H1 (cell line): Measurements from ENCODE around the gene ZFYVE27. TPM values are rescaled to one million over a fixed set of nuclear protein-coding genes. Genes with fewer than 3 reads are reported as not detected.

Experiments
- CTCF ChIA-PET: fragments of 300-600 bp; sonication (Branson Sonifier 250); formaldehyde crosslinking; loops from one replicate; lab custom pipeline; 2021; ENCODE audit not compliant: partially characterized antibody; lab: Charles Lee
- POLR2A ChIA-PET: fragments of 300-600 bp; sonication (Branson Sonifier 250); formaldehyde crosslinking; loops from one replicate; lab custom pipeline; 2021; ENCODE audit warnings: inconsistent platforms; ENCODE audit not compliant: partially characterized antibody; lab: Charles Lee
- DNase-seq, 2 experiments: peaks; one replicate each; pipeline versions ENCODE4 v3.0.0 to v3.0.0-alpha.2; 2010 to 2022; ENCODE audit warnings: low spot score in 2 of 2, low read depth in 1 of 2, mixed read lengths in 1 of 2
- FAIRE-seq: peaks from 2 replicates; lab custom pipeline; 2011; peaks lifted over from hg19 to GRCh38; lab: Jason Lieb, UNC
- H2AFZ ChIP-seq: 2 replicates; pipeline ENCODE4 v1.8.1; 2012; ENCODE audit warnings: low read length, inconsistent platforms
- H2AK5ac ChIP-seq: 2 replicates; pipeline ENCODE4 v1.6.1; 2013; ENCODE audit warnings: low read depth, low read length
- H2BK120ac ChIP-seq: replicated peaks from 2 replicates; pipeline ENCODE3; 2013; ENCODE audit warnings: low read depth, low read length, inconsistent platforms
- H2BK12ac ChIP-seq: 2 replicates; pipeline ENCODE4 v1.6.1; 2013; ENCODE audit warnings: low read depth, low read length
- H2BK15ac ChIP-seq: 2 replicates; pipeline ENCODE4 v1.6.1; 2013; ENCODE audit warnings: low read length
- H2BK20ac ChIP-seq: 2 replicates; pipeline ENCODE4 v1.6.1; 2013; ENCODE audit warnings: low read length
- H2BK5ac ChIP-seq: 2 replicates; pipeline ENCODE4 v1.6.1; 2013; ENCODE audit warnings: low read depth, low read length
- H3K14ac ChIP-seq: 2 replicates; pipeline ENCODE4 v1.6.1; 2013; ENCODE audit warnings: inconsistent platforms; ENCODE audit not compliant: insufficient read length
- H3K18ac ChIP-seq: 2 replicates; pipeline ENCODE4 v1.6.1; 2013; ENCODE audit warnings: low read length; ENCODE audit errors: extremely low read depth
- H3K23ac ChIP-seq: 2 replicates; pipeline ENCODE4 v1.6.1; 2013; ENCODE audit warnings: inconsistent platforms; ENCODE audit not compliant: insufficient read length
- H3K23me2 ChIP-seq: 2 replicates; pipeline ENCODE4 v1.6.1; 2013; ENCODE audit warnings: low read depth, low read length
- H3K27ac ChIP-seq: 2 replicates; pipeline ENCODE4 v1.6.1; 2011; ENCODE audit warnings: low read depth, low read length, inconsistent platforms
- H3K27me3 ChIP-seq, 4 experiments: replicated peaks in 1 of 4; 1 replicate in 1 of 4; 2 replicates in 3 of 4; pipeline versions ENCODE4 v1.6.1 to v1.8.1; 2011 to 2013; ENCODE audit warnings: low read length in 3 of 4, mild to moderate bottlenecking in 3 of 4, inconsistent platforms in 2 of 4, mixed read lengths in 2 of 4, moderate library complexity in 1 of 4; ENCODE audit not compliant: control insufficient read depth in 3 of 4, insufficient read depth in 3 of 4; ENCODE audit errors: extremely low read depth in 1 of 4
- H3K36me3 ChIP-seq, 4 experiments: 2 replicates each; pipeline versions ENCODE4 v1.6.1 to v1.8.1; 2011 to 2013; ENCODE audit warnings: mild to moderate bottlenecking in 4 of 4, low read length in 3 of 4, moderate library complexity in 2 of 4, control low read depth in 1 of 4, inconsistent platforms in 1 of 4; ENCODE audit not compliant: insufficient read depth in 4 of 4, control insufficient read depth in 2 of 4
- H3K4ac ChIP-seq: replicated peaks from 2 replicates; pipeline ENCODE3; 2013; ENCODE audit warnings: low read length, low read depth, mixed read lengths, inconsistent platforms; ENCODE audit not compliant: insufficient read length
- H3K4me1 ChIP-seq, 4 experiments: replicated peaks in 1 of 4; 1 replicate in 1 of 4; 2 replicates in 3 of 4; pipeline versions ENCODE4 v1.6.1 to v1.8.1; 2011 to 2013; ENCODE audit warnings: low read length in 3 of 4, inconsistent platforms in 2 of 4, mixed read lengths in 1 of 4; ENCODE audit not compliant: insufficient read depth in 4 of 4, control insufficient read depth in 3 of 4
- H3K4me2 ChIP-seq, 2 experiments: 2 replicates each; pipeline versions ENCODE4 v1.6.1 to v1.8.1; 2011 to 2013; ENCODE audit warnings: low read depth in 2 of 2, low read length in 2 of 2, control low read depth in 1 of 2, inconsistent platforms in 1 of 2, mild to moderate bottlenecking in 1 of 2; ENCODE audit not compliant: insufficient read depth in 1 of 2
- H3K4me3 ChIP-seq, 4 experiments: fragments of 200-600, 300-600 bp in 1 of 4; sonication (generic), shearing (Covaris generic), sonication (Bioruptor Twin) in 1 of 4; 2 replicates each; pipeline versions ENCODE4 v1.5.1 to v1.8.1; 2011 to 2016; ENCODE audit warnings: low read length in 4 of 4, low read depth in 3 of 4, control low read depth in 2 of 4, inconsistent platforms in 2 of 4, mild to moderate bottlenecking in 2 of 4, mixed read lengths in 1 of 4, moderate library complexity in 1 of 4; ENCODE audit not compliant: insufficient read depth in 2 of 4; ENCODE audit errors: extremely low read depth in 1 of 4
- H3K56ac ChIP-seq: replicated peaks from 2 replicates; pipeline ENCODE3; 2013; ENCODE audit warnings: low read depth, mild to moderate bottlenecking, mixed read lengths, low read length, inconsistent platforms; ENCODE audit not compliant: insufficient read length
- H3K79me1 ChIP-seq: 2 replicates; pipeline ENCODE4 v1.6.1; 2013; ENCODE audit warnings: low read depth, low read length, control low read depth
- H3K79me2 ChIP-seq, 2 experiments: 2 replicates each; pipeline versions ENCODE4 v1.6.1 to v1.8.1; 2012 to 2013; ENCODE audit warnings: low read length in 2 of 2, mild to moderate bottlenecking in 2 of 2, inconsistent platforms in 1 of 2; ENCODE audit not compliant: insufficient read depth in 2 of 2, control insufficient read depth in 1 of 2
- H3K9ac ChIP-seq, 4 experiments: replicated peaks in 1 of 4; 1 replicate in 1 of 4; 2 replicates in 3 of 4; pipeline versions ENCODE4 v1.6.1 to v1.8.1; 2011 to 2013; ENCODE audit warnings: low read depth in 3 of 4, low read length in 3 of 4, control low read depth in 2 of 4, mild to moderate bottlenecking in 2 of 4, moderate library complexity in 2 of 4, inconsistent platforms in 1 of 4; ENCODE audit errors: extremely low read depth in 1 of 4
- H3K9me3 ChIP-seq, 2 experiments: 2 replicates each; pipeline versions ENCODE4 v1.6.1 to v1.8.1; 2012 to 2013; ENCODE audit warnings: mild to moderate bottlenecking in 2 of 2, moderate library complexity in 2 of 2, control low read depth in 1 of 2, inconsistent platforms in 1 of 2, low read depth in 1 of 2, low read length in 1 of 2, mixed read lengths in 1 of 2; ENCODE audit not compliant: insufficient read depth in 2 of 2
- H4K20me1 ChIP-seq, 2 experiments: replicated peaks in 1 of 2; 2 replicates each; pipeline versions ENCODE3 to v1.8.1; 2011 to 2013; ENCODE audit warnings: inconsistent platforms in 2 of 2, low read length in 2 of 2, mild to moderate bottlenecking in 1 of 2; ENCODE audit not compliant: insufficient read depth in 2 of 2, control insufficient read depth in 1 of 2
- H4K5ac ChIP-seq: 2 replicates; pipeline ENCODE4 v1.6.1; 2013; ENCODE audit warnings: low read length, low read depth, mixed read lengths, inconsistent platforms; ENCODE audit not compliant: insufficient read length
- H4K8ac ChIP-seq: 2 replicates; pipeline ENCODE4 v1.8.0; 2013; ENCODE audit warnings: mild to moderate bottlenecking, moderate library complexity, low read length, inconsistent platforms; ENCODE audit not compliant: insufficient read depth; ENCODE audit errors: extremely low read depth
- H4K91ac ChIP-seq: replicated peaks from 2 replicates; pipeline ENCODE3; 2013; ENCODE audit warnings: low read length, mixed read lengths, inconsistent platforms; ENCODE audit not compliant: insufficient read length
- ASH2L ChIP-seq: fragments of 200-600, 300-600 bp; sonication (generic); IDR thresholded peaks from one replicate; pipeline ENCODE4 v1.7.1; 2017; ENCODE audit warnings: low read length
- BCL11A ChIP-seq, 2 experiments: IDR thresholded peaks; one replicate each; pipeline ENCODE4 v1.6.1; 2011; ENCODE audit warnings: low read depth in 2 of 2, low read length in 2 of 2, mild to moderate bottlenecking in 2 of 2
- CEBPB ChIP-seq: IDR thresholded peaks from 2 replicates; pipeline ENCODE4 v1.6.1; 2012; ENCODE audit warnings: low read depth, low read length
- EGR1 ChIP-seq: IDR thresholded peaks from 2 replicates; pipeline ENCODE4 v1.6.1; 2011; ENCODE audit warnings: low read depth, low read length, borderline replicate concordance
- FOSL1 ChIP-seq: IDR thresholded peaks from 2 replicates; pipeline ENCODE4 v1.6.1; 2011; ENCODE audit warnings: mild to moderate bottlenecking, low read depth, low read length, moderate library complexity; ENCODE audit not compliant: insufficient read depth
- HDAC2 ChIP-seq, 2 experiments: fragments of 300-600 bp in 1 of 2; sonication (generic) in 1 of 2; IDR thresholded peaks; 2 replicates each; pipeline ENCODE4 v1.6.1; 2011 to 2012; ENCODE audit warnings: low read depth in 2 of 2, low read length in 2 of 2, mild to moderate bottlenecking in 2 of 2, moderate library complexity in 2 of 2, borderline replicate concordance in 1 of 2, inconsistent platforms in 1 of 2
- JUND ChIP-seq: IDR thresholded peaks from 2 replicates; pipeline ENCODE4 v1.6.1; 2011; ENCODE audit warnings: mild to moderate bottlenecking, improper control_type of control experiment, low read length
- KDM4A ChIP-seq: IDR thresholded peaks from one replicate; pipeline ENCODE4 v1.7.1; 2012; ENCODE audit warnings: low read depth, mild to moderate bottlenecking, moderate library complexity, low read length, inconsistent platforms; ENCODE audit not compliant: severe bottlenecking
- POLR2A ChIP-seq, 2 experiments: IDR thresholded peaks; 1 replicate in 1 of 2; 2 replicates in 1 of 2; pipeline ENCODE4 v1.6.1; 2011; ENCODE audit warnings: low read depth in 2 of 2, low read length in 2 of 2, mild to moderate bottlenecking in 2 of 2; ENCODE audit errors: control extremely low read depth in 1 of 2
- POLR2AphosphoS5 ChIP-seq: IDR thresholded peaks from 2 replicates; pipeline ENCODE4 v1.6.1; 2011; ENCODE audit warnings: low read depth, low read length
- SIX5 ChIP-seq: IDR thresholded peaks from 2 replicates; pipeline ENCODE4 v1.6.1; 2011; ENCODE audit warnings: mild to moderate bottlenecking, low read depth, low read length
- SUZ12 ChIP-seq: fragments of 200-600 bp; sonication (generic); IDR thresholded peaks from 2 replicates; pipeline ENCODE4 v1.6.1; 2012; ENCODE audit warnings: mild to moderate bottlenecking, inconsistent platforms, low read length, moderate library complexity, mixed read lengths
- WGBS, 2 experiments: shearing (Covaris generic) in 1 of 2; methylation state at CpG; one replicate each; pipeline versions ENCODE4 v1.1.6 to v1.1.7; 2013 to 2015; ENCODE audit warnings: low lambda C conversion rate in 2 of 2, mixed read lengths in 2 of 2, inconsistent platforms in 1 of 2, low coverage in 1 of 2, missing lambda C conversion rate in 1 of 2; ENCODE audit not compliant: insufficient replicate concordance in 2 of 2, insufficient coverage in 1 of 2, insufficient read length in 1 of 2; ENCODE audit errors: extremely low coverage in 1 of 2, missing lambda C conversion rate in 1 of 2; 5-methylcytosine and 5-hydroxymethylcytosine counted together
- polyA plus RNA-seq, 7 experiments: library from polyadenylated mRNA; depleted of rRNA in 3 of 7; stranded (reverse) in 5 of 7; unstranded in 2 of 7; fragments of >200 nt in 5 of 7; fragments of 200-250 nt in 2 of 7; gene quantifications; 1 replicate in 5 of 7; 2 replicates in 1 of 7; 4 replicates in 1 of 7; pipeline versions ENCODE4 v1.2.1 to v1.2.3, GENCODE V29; 2011 to 2013; ENCODE audit warnings: missing spikeins in 2 of 7, mixed read lengths in 2 of 7
- total RNA-seq: library from RNA; stranded (reverse); fragmentation: NEBNext Ultra II Directional; extraction: Animal tissue kit (Norgen Biotek cat#: 25700); gene quantifications from 2 replicates; pipeline ENCODE4 v1.2.1, GENCODE V29; 2021
- TF ChIP-seq, protein P1 (sequence below): IDR thresholded peaks from 2 replicates; pipeline ENCODE4 v1.6.1; 2011; ENCODE audit warnings: low read length, improper control_type of control experiment

Gene ZFYVE27
- total and polyA plus RNA-seq, 2 of the 8 experiments (the other 6 are each of a cell fraction or from before 2014, with no cell fraction given): 16.6 to 19.8 TPM

- H3K23me2 ChIP-seq: no peaks in the 10 kb centered on the region
- H3K79me1 ChIP-seq: 0 out of 2 replicates have a peak, but pooled peaks cover under 1% of the 10 kb centered on the region
- 92% methylated on average over 10 of the region's 10 CpGs; no CpG with 5 or more reads in 1 of the 2 experiments for WGBS, 2 experiments
- no peak overlapping the region for H2BK15ac ChIP-seq
- POLR2A ChIA-PET: interaction anchor here (0.6 to 1.6 kb wide), 6 partner anchors 9 to 78 kb away, joined by 3 to 6 read pairs (median 3); partner anchors contain the start of gene ZFYVE27
- H3K9me3 ChIP-seq: no peaks in the 10 kb centered on the region
- DNase-seq (no peak), FAIRE-seq (no peak)
- H4K20me1 ChIP-seq: peaks cover 2 to 17% of the 10 kb centered on the region in 2 experiments
- H3K23ac ChIP-seq: no peak overlapping the region
- no peak overlapping the region for H3K4ac ChIP-seq
- H3K36me3 ChIP-seq: peaks cover 15 to 72% (median 52%) of the 10 kb centered on the region in 4 experiments
- H4K91ac ChIP-seq: no peak overlapping the region
- H3K4me2 ChIP-seq: no peak overlapping the region
- H3K4me1 ChIP-seq: no peaks in the 10 kb centered on the region
- H3K79me2 ChIP-seq: 0 out of 4 replicates have a peak, but pooled peaks cover 0 to 4% of the 10 kb centered on the region in 2 experiments
- CTCF ChIA-PET: interaction anchor here (1.0 to 8.6 kb wide), 8 partner anchors 11 to 284 kb away, joined by 3 to 44 read pairs (median 5); partner anchors contain the start of gene ZFYVE27
- no peak overlapping the region for H3K9ac ChIP-seq
- no peak overlapping the region for H2BK20ac ChIP-seq
- H3K4me3 ChIP-seq: no peak overlapping the region
- no peak overlapping the region for H4K8ac ChIP-seq
- H3K27me3 ChIP-seq: no peaks in the 10 kb centered on the region
- H2BK12ac ChIP-seq: no peak overlapping the region
- no peak overlapping the region for H4K5ac ChIP-seq
- H3K14ac ChIP-seq: no peak overlapping the region
- H3K18ac ChIP-seq: no peak overlapping the region
- H2AFZ ChIP-seq: no peak overlapping the region
- H2AK5ac ChIP-seq: no peak overlapping the region
- H3K56ac ChIP-seq: no peak overlapping the region
- no peak overlapping the region for H2BK120ac ChIP-seq
- no peak overlapping the region for H3K27ac ChIP-seq
- no peak overlapping the region for H2BK5ac ChIP-seq
- no peak for TF ChIP-seq FOSL1
- no peak for TF ChIP-seq SUZ12
- TF ChIP-seq ASH2L: no peak
- no peak for TF ChIP-seq KDM4A
- TF ChIP-seq BCL11A (IDR thresholded peaks at IDR 0.05; ENCODE audit: low read depth in 2 of 2, low read length in 2 of 2): no peak
- TF ChIP-seq SIX5: no peak
- no peak for TF ChIP-seq HDAC2 (IDR thresholded peaks at IDR 0.05; ENCODE audit: borderline replicate concordance in 1 of 2, low read depth in 2 of 2, low read length in 2 of 2)
- no peak for TF ChIP-seq POLR2A (IDR thresholded peaks at IDR 0.05; ENCODE audit: control extremely low read depth in 1 of 2, low read depth in 2 of 2, low read length in 2 of 2)
- TF ChIP-seq, protein P1, sequence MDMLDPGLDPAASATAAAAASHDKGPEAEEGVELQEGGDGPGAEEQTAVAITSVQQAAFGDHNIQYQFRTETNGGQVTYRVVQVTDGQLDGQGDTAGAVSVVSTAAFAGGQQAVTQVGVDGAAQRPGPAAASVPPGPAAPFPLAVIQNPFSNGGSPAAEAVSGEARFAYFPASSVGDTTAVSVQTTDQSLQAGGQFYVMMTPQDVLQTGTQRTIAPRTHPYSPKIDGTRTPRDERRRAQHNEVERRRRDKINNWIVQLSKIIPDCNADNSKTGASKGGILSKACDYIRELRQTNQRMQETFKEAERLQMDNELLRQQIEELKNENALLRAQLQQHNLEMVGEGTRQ: no peak
- no peak for TF ChIP-seq POLR2AphosphoS5
- TF ChIP-seq JUND: no peak
- no peak for TF ChIP-seq EGR1
- no peak for TF ChIP-seq CEBPB
Observed at GRCh38 chr10:97748116-97748515, 11.2 kb downstream of the ZFYVE27 start.
